PC-3 (cell line): ENCODE measurements around the gene SPCS2. TPM values are rescaled to one million over a fixed set of nuclear protein-coding genes. Genes with fewer than 3 reads are reported as not detected.

Experiments
- ATAC-seq: fragments of 200-7000 bp; cut with Tn5 transposase; 2 replicates; pipeline ENCODE4 v1.9.1; 2020; ENCODE audit warnings: mild to moderate bottlenecking, moderate library complexity
- BruUV-seq: library from RNA; stranded (reverse); fragments of 400-500 nt; replicated peaks from 2 replicates; lab custom pipeline; 2021; lab: Mats Ljungman, UMichigan
- CTCF ChIA-PET: fragments of 300-600 bp; sonication (Branson Sonifier 250); formaldehyde crosslinking; loops from one replicate; lab custom pipeline; 2022; ENCODE audit warnings: antibody characterized with exemption; lab: Charles Lee
- POLR2A ChIA-PET: fragments of 300-600 bp; sonication (Branson Sonifier 250); formaldehyde crosslinking; loops from one replicate; lab custom pipeline; 2022; ENCODE audit warnings: antibody characterized with exemption; ENCODE audit not compliant: unreplicated experiment; lab: Charles Lee
- DNase-seq: peaks from one replicate; pipeline ENCODE4 v3.0.0-alpha.2; 2015
- H2AFZ ChIP-seq: fragments of 300-600 bp; sonication (generic); 2 replicates; pipeline ENCODE4 v1.6.0; 2016; ENCODE audit warnings: antibody characterized with exemption, low read length
- H3F3A ChIP-seq: fragments of 300-600 bp; sonication (generic); one replicate; pipeline ENCODE4 v1.6.0; 2017; ENCODE audit warnings: antibody characterized with exemption, low read length, control low read depth, mild to moderate bottlenecking; ENCODE audit not compliant: unreplicated experiment
- H3K27ac ChIP-seq: fragments of 300-600 bp; sonication (generic); 2 replicates; pipeline ENCODE4 v1.5.1; 2016; ENCODE audit warnings: mild to moderate bottlenecking, low read length
- H3K27me3 ChIP-seq: fragments of 300-600 bp; sonication (generic); 2 replicates; pipeline ENCODE4 v1.6.1; 2016; ENCODE audit warnings: low read length, mixed read lengths
- H3K36me3 ChIP-seq: fragments of 300-600 bp; sonication (generic); 2 replicates; pipeline ENCODE4 v1.6.1; 2016; ENCODE audit warnings: low read depth, mixed run types, low read length, mixed read lengths
- H3K4me1 ChIP-seq: fragments of 300-600 bp; sonication (generic); 2 replicates; pipeline ENCODE4 v1.5.1; 2016; ENCODE audit warnings: low read length; ENCODE audit not compliant: insufficient read depth
- H3K4me2 ChIP-seq: fragments of 300-600 bp; sonication (generic); 2 replicates; pipeline ENCODE4 v1.6.0; 2016; ENCODE audit warnings: low read length
- H3K4me3 ChIP-seq: fragments of 300-600 bp; sonication (generic); 2 replicates; pipeline ENCODE4 v1.5.1; 2016; ENCODE audit warnings: mild to moderate bottlenecking, low read length, mixed read lengths
- H3K79me2 ChIP-seq: fragments of 300-600 bp; sonication (generic); 2 replicates; pipeline ENCODE4 v1.6.1; 2017; ENCODE audit warnings: low read length, mixed read lengths
- H3K9ac ChIP-seq: fragments of 300-600 bp; sonication (generic); 2 replicates; pipeline ENCODE4 v1.6.0; 2016; ENCODE audit warnings: mild to moderate bottlenecking, low read length
- H3K9me2 ChIP-seq: fragments of 300-600 bp; sonication (generic); replicated peaks from 2 replicates; pipeline ENCODE4 v1.6.1; 2016; ENCODE audit warnings: mixed run types, low read length, mixed read lengths
- H3K9me3 ChIP-seq: fragments of 300-600 bp; sonication (generic); 2 replicates; pipeline ENCODE4 v1.6.1; 2016; ENCODE audit warnings: low read length, mixed read lengths
- H4K20me1 ChIP-seq: fragments of 300-600 bp; sonication (generic); 2 replicates; pipeline ENCODE4 v1.6.1; 2016; ENCODE audit warnings: low read length, mixed read lengths
- EZH2 ChIP-seq: fragments of 300-600 bp; sonication (generic); IDR thresholded peaks from one replicate; pipeline ENCODE4 v1.6.1; 2017; ENCODE audit warnings: antibody characterized with exemption, mild to moderate bottlenecking, low read length; ENCODE audit not compliant: unreplicated experiment
- EZH2phosphoT487 ChIP-seq: fragments of 300-600 bp; sonication (generic); IDR thresholded peaks from 2 replicates; pipeline ENCODE4 v1.6.1; 2018; ENCODE audit warnings: mild to moderate bottlenecking, antibody characterized with exemption, low read length, borderline replicate concordance
- intact Hi-C: fragments of 100-400 bp; cut with micrococcal nuclease; formaldehyde crosslinking; loops from 2 replicates; pipeline ENCODE4 v1.9.0; 2023
- total RNA-seq: library from RNA; depleted of rRNA; stranded (reverse); fragments of >200 nt; gene quantifications from 2 replicates; pipeline ENCODE4 v1.2.3, GENCODE V29; 2014
- TF ChIP-seq, protein P1 (sequence below): fragments of 300-600 bp; sonication (generic); conservative IDR thresholded peaks from 2 replicates; pipeline ENCODE4 v1.5.1; 2017; ENCODE audit warnings: antibody characterized with exemption, low read depth, mild to moderate bottlenecking, low read length

The SPCS2 gene
- total RNA-seq, 1 experiment from 2014 or later, result 129 TPM

DNA sequence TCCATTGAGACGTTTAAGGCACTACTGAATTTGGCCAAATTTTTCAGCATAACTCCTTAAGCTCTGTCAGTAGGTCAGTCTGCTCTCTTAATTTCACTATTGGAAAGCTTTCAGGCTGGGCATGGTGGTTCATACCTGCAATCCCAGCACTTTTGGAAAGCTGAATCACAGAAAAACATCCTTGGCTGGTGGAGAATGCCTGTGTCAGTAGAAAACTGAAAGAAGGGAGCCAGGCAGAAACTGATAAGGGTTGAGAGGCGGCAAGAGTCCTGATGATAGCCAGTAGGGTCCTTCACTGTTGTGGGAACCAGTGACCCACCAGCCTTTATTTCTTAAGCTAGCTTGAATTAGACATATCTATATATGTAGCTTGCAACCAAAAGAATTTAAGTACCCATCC, 62.3 kb downstream of the SPCS2 start:
- Histone ChIP-seq H2AFZ (no peak overlapping the region), H3K27me3 (no peaks in the 10 kb centered on the region), H3F3A (no peaks in the 10 kb centered on the region), H3K4me3 (no peak overlapping the region), H3K9me3 (no peaks in the 10 kb centered on the region), H3K27ac (no peak overlapping the region), H3K9ac (no peak overlapping the region), H4K20me1 (no peaks in the 10 kb centered on the region), H3K9me2 (no peaks in the 10 kb centered on the region), H3K4me2 (no peak overlapping the region), H3K4me1 (no peaks in the 10 kb centered on the region), H3K79me2 (no peaks in the 10 kb centered on the region), H3K36me3 (peaks cover 22% of the 10 kb centered on the region)
- intact Hi-C loops, result no loop called here
- CTCF ChIA-PET, result no interaction called here
- DNase-seq (no peak), ATAC-seq (no peak)
- POLR2A ChIA-PET, result no interaction called here
- no peak for TF ChIP-seq EZH2
- TF ChIP-seq, protein P1, sequence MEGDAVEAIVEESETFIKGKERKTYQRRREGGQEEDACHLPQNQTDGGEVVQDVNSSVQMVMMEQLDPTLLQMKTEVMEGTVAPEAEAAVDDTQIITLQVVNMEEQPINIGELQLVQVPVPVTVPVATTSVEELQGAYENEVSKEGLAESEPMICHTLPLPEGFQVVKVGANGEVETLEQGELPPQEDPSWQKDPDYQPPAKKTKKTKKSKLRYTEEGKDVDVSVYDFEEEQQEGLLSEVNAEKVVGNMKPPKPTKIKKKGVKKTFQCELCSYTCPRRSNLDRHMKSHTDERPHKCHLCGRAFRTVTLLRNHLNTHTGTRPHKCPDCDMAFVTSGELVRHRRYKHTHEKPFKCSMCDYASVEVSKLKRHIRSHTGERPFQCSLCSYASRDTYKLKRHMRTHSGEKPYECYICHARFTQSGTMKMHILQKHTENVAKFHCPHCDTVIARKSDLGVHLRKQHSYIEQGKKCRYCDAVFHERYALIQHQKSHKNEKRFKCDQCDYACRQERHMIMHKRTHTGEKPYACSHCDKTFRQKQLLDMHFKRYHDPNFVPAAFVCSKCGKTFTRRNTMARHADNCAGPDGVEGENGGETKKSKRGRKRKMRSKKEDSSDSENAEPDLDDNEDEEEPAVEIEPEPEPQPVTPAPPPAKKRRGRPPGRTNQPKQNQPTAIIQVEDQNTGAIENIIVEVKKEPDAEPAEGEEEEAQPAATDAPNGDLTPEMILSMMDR, result no peak
- no peak for TF ChIP-seq EZH2phosphoT487
- BruUV-seq, result no TSS peak

DNA sequence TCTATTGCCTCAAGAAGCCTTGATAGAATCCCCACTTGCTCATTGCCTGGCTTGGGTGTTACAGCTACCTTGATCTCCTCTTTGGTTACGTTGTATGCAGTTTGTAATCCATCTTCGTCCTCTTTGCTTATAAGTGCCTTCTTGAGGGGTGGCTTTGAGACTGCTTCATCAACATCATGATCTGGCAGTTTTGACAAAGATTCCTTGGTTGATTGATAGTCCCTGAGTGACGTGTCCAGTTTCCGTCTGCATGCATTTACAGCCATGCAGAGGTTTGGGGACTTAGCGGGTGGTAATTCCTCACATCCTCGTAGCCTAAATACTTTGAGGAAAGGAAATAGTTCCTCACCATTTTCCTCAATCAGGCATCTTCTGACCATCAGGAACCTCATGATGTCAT, 62.8 kb downstream of the SPCS2 start:
- Histone ChIP-seq H4K20me1 (no peaks in the 10 kb centered on the region), H3K27ac (no peak overlapping the region), H3K36me3 (peaks cover 17% of the 10 kb centered on the region), H3K79me2 (no peaks in the 10 kb centered on the region), H3K9ac (no peak overlapping the region), H3F3A (no peaks in the 10 kb centered on the region), H3K27me3 (no peaks in the 10 kb centered on the region), H2AFZ (no peak overlapping the region), H3K4me1 (no peaks in the 10 kb centered on the region), H3K4me2 (no peak overlapping the region), H3K9me2 (no peaks in the 10 kb centered on the region), H3K9me3 (no peaks in the 10 kb centered on the region), H3K4me3 (no peak overlapping the region)
- ATAC-seq (no peak), DNase-seq (no peak)
- ChIA-PET POLR2A (no interaction called here), CTCF (no interaction called here)
- BruUV-seq, result no TSS peak
- intact Hi-C loops, result no loop called here
- TF ChIP-seq EZH2 (no peak), EZH2phosphoT487 (no peak)
- TF ChIP-seq, protein P1, result no peak

- Histone ChIP-seq H3K9ac (no peak overlapping the region), H2AFZ (no peak overlapping the region), H3K79me2 (no peaks in the 10 kb centered on the region), H3K9me2 (no peaks in the 10 kb centered on the region), H4K20me1 (no peaks in the 10 kb centered on the region), H3K4me1 (no peaks in the 10 kb centered on the region), H3K4me2 (no peak overlapping the region), H3K27me3 (no peaks in the 10 kb centered on the region), H3K4me3 (no peak overlapping the region), H3K9me3 (no peaks in the 10 kb centered on the region), H3F3A (no peaks in the 10 kb centered on the region), H3K27ac (no peak overlapping the region), H3K36me3 (peaks cover 11% of the 10 kb centered on the region; the same call in 1 of the 2 replicates)
- CTCF ChIA-PET, result no interaction called here
- ATAC-seq (peak; percentile 42; the same call in 1 of the 2 replicates), DNase-seq (peak; percentile 29)
- BruUV-seq, result no TSS peak
- TF ChIP-seq EZH2, result no peak
- TF ChIP-seq EZH2phosphoT487, result no peak
- TF ChIP-seq, protein P1, result no peak
- intact Hi-C loops, result no loop called here
- POLR2A ChIA-PET, result no interaction called here
These were observed 64.0 kb downstream of the SPCS2 start for GRCh38 chr11:75013051-75013450.
